PFSK-1 (cell line): ENCODE data around the gene VGF.

Experiments used
- FOXP2 ChIP-seq: optimal IDR thresholded peaks from 2 replicates; pipeline ENCODE3; 2011; ENCODE audit warnings: borderline replicate concordance, control low read depth, inconsistent platforms; ENCODE audit not compliant: insufficient read depth; ENCODE audit errors: extremely low read length, extremely low read depth
- POLR2AphosphoS5 ChIP-seq: IDR thresholded peaks from 2 replicates; pipeline ENCODE4 v1.6.1; 2012; ENCODE audit warnings: low read depth, mild to moderate bottlenecking, control low read depth, low read length, moderate library complexity
- SIN3A ChIP-seq: IDR thresholded peaks from 2 replicates; pipeline ENCODE4 v1.6.1; 2012; ENCODE audit warnings: mild to moderate bottlenecking, low read length, moderate library complexity, borderline replicate concordance; ENCODE audit not compliant: insufficient read depth
- TAF1 ChIP-seq: IDR thresholded peaks from 2 replicates; pipeline ENCODE4 v1.6.1; 2012; ENCODE audit warnings: low read length, control low read depth, borderline replicate concordance; ENCODE audit not compliant: insufficient read depth
- TF ChIP-seq, protein P1 (sequence below), 2 experiments: IDR thresholded peaks; 2 replicates each; pipeline versions ENCODE4 v1.6.1 to v1.8.0; 2011 to 2012; ENCODE audit warnings: low read depth in 2 of 2, low read length in 2 of 2, control low read depth in 1 of 2, inconsistent platforms in 1 of 2, mild to moderate bottlenecking in 1 of 2, moderate library complexity in 1 of 2; ENCODE audit not compliant: insufficient read depth in 1 of 2

The VGF gene

DNA sequence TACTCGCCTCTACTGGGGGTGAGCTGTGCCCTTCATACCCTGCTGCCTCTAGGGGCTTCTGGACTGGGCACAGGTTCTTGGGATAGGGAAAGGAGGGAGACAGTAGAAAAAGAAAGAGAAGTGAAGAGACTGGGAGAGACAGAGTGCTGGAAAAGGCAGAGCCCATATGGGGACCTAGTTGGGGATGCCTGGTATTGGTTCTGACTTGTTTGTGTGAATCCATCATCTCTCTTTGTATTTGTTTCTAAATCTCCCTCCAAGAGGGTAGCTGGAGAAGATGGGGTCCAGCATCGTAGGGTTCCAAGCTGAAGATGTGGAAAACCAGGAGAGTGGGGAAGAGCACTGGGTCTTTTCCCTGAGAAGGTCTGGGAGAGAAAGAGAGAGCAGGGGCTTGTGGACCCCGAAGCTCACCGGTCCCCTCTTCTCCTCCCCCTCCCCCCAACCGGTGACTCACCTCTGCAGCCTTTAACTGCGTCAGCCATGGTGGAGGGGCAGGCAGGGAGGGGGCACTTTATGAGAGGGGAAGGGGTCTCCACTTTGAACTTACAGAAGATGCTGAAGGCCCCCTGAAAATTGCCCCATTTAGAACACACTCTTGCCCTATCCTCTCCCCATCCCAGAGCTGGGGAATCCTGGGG lies 3.2 kb upstream of the VGF start:
- TF ChIP-seq TAF1 = no peak
- no peak for TF ChIP-seq FOXP2
- TF ChIP-seq POLR2AphosphoS5 = no peak
- TF ChIP-seq SIN3A = no peak
- TF ChIP-seq, protein P1, sequence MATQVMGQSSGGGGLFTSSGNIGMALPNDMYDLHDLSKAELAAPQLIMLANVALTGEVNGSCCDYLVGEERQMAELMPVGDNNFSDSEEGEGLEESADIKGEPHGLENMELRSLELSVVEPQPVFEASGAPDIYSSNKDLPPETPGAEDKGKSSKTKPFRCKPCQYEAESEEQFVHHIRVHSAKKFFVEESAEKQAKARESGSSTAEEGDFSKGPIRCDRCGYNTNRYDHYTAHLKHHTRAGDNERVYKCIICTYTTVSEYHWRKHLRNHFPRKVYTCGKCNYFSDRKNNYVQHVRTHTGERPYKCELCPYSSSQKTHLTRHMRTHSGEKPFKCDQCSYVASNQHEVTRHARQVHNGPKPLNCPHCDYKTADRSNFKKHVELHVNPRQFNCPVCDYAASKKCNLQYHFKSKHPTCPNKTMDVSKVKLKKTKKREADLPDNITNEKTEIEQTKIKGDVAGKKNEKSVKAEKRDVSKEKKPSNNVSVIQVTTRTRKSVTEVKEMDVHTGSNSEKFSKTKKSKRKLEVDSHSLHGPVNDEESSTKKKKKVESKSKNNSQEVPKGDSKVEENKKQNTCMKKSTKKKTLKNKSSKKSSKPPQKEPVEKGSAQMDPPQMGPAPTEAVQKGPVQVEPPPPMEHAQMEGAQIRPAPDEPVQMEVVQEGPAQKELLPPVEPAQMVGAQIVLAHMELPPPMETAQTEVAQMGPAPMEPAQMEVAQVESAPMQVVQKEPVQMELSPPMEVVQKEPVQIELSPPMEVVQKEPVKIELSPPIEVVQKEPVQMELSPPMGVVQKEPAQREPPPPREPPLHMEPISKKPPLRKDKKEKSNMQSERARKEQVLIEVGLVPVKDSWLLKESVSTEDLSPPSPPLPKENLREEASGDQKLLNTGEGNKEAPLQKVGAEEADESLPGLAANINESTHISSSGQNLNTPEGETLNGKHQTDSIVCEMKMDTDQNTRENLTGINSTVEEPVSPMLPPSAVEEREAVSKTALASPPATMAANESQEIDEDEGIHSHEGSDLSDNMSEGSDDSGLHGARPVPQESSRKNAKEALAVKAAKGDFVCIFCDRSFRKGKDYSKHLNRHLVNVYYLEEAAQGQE (IDR thresholded peaks at IDR 0.05; ENCODE audit: insufficient read depth in 1 of 2, low read depth in 2 of 2, low read length in 2 of 2) = no peak

DNA sequence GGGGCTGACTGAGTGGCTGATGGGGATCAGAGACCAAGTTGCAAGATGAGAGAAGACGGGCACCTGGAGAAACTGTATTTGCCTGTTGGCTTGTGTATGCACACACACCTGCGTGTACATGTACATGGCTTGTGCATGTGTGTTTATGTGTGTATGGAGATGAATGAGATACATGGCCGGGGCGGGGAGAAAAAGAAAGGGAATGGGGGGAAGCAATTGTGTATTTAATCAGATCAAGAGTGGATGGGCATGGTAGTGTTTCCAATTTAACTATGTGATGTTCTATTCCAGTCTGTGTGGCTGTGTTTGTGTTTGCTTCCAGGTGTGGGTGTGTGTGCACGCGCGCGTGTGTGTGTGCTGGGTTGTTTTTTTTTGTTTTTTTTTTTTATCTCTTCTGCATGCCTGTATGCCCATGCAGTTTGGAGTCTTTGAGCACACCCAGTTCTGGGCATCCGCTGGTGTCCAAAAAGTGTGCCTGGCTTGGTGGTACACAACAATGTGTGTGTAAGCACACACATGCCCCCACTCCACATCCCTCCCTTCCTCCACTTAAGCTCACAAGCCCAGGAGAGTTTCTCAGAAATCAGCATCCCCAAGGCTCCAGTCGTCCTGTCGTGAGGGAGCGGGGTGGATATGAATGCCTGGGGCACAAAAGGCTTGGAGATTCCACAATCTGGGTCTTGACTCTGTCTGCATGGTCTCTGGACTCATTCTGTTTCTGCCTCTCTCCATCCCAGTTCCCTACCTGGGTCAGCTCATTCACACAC lies 2.5 kb upstream of the VGF start:
- TF ChIP-seq POLR2AphosphoS5 (no peak; the same call in none of the 2 replicates), SIN3A (0 out of 2 replicates have a peak, but pooled peaks have one; percentile 4)

DNA sequence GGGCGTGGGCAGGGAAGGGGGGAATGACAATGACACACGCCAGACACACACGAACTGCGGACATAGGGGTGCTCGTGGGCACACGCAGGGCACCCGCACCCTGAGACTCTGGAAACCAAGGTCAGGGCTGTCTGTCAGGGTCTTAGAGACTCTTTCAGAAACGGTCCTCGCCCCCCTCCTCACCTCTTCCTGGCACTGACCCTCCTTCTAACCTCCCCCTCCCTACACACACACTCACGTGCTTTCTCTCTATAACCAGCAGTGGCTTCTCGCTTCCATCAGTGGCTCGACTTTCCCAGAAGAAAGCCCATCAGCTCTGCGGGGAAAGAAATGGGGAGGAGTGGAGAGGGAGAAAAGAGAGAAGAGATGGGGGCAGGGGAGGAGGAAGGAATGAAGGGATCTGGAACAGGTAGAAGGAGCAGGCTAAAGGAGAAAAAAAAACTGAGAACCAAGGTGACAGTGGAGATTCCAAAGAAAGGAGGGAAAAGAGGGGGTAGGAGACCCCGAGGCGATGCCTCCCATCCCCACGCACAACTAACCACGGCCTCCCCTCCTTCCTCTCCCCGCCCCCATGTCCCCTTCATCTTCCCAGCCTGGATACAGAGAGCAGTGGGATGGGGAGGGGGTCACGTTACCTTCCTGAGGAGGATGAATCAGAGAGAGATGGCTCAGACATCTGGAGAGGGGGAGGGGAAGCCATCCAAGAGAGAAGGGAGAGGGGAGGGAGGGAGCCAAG lies 1.7 kb upstream of the VGF start:
- TF ChIP-seq TAF1 (no peak), FOXP2 (no peak), POLR2AphosphoS5 (peak; percentile 51), SIN3A (peak; percentile 77; the same call in 1 of the 2 replicates)
- TF ChIP-seq, protein P1 (IDR thresholded peaks at IDR 0.05; ENCODE audit: insufficient read depth in 1 of 2, low read depth in 2 of 2, low read length in 2 of 2) = no peak

DNA sequence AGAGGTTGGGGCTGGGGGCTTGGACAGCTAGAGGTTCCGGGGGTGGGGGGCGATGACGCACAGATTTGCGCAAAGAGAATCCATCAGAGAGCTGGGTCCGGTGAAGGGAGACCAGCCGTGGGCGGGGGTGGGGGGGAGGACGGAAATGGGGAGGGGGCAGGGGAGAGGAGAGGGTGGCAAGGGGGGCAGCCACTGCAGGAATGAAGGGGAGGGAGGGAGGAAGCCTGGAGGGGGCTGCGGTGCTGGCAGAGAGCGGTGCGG lies 1.2 kb upstream of the VGF start:
- TF ChIP-seq, protein P1 (IDR thresholded peaks at IDR 0.05; ENCODE audit: insufficient read depth in 1 of 2, low read depth in 2 of 2, low read length in 2 of 2) = no peak
- TF ChIP-seq POLR2AphosphoS5 (no peak), TAF1 (no peak), FOXP2 (no peak), SIN3A (no peak)

DNA sequence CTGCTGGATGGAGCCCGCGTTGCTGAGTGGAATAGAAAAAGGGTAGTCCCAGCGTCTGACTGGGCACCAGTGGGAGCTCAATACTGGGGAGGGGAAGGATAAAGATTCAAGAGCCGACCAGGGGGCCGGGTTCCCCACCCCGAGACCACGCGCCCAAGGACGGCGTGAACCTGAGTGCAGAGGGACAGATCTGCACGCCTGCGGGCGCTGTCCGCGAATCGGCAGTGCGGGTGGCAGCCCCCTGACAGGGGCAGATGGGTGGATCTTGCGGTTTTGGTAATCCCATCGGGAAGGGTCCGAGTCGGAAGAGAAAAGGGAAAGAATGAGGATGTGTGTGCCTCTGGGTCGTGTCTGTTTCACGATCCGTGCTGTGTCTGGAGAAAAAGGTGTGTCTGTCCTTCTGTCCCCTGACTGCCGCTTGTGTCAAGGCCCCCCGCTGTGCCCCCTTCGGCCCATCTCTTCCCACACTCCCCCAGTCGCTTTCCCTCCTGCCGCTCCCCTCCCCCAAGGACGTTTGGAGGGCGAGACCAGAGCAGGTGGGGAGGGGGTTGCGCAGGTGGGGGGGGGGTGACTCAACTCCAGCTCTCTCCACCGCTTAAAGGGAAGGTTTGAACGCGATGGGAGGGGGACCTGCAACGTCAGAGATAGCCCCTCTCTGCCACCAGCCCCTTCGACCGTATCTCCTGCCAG lies 734 bp upstream of the VGF start:
- TF ChIP-seq POLR2AphosphoS5 (peak; percentile 64; the same call in 1 of the 2 replicates), TAF1 (0 out of 2 replicates have a peak, but pooled peaks have one; percentile 30), FOXP2 (no peak), SIN3A (peak; percentile 26; the same call in 1 of the 2 replicates)
- TF ChIP-seq, protein P1 (IDR thresholded peaks at IDR 0.05; ENCODE audit: insufficient read depth in 1 of 2, low read depth in 2 of 2, low read length in 2 of 2) = peak in 1 of 2 experiments; percentile 73; a peak in 1 of 4 replicates
